GM21786 (cell line): Measurements from ENCODE around the gene MSH3.
"Not testable (repeated sequence)": the region's sequence is repeated elsewhere in the genome, so short reads cannot be mapped to it uniquely, and the experiment has no call there.

Experiments used
- ATAC-seq: cut with Tn5 transposase; IDR thresholded peaks from one replicate; pipeline ENCODE4 v1.9.1; 2021; ENCODE audit not compliant: unreplicated experiment

The MSH3 gene

GRCh38 chr5:80841026-80841797, 186.8 kb downstream of the MSH3 start:
- not testable (repeated sequence) for ATAC-seq

- not testable (repeated sequence) for ATAC-seq
Observed at GRCh38 chr5:80846422-80846821, 192.0 kb downstream of the MSH3 start.

GRCh38 chr5:80850168-80850567, 195.7 kb downstream of the MSH3 start:
- not testable (repeated sequence) for ATAC-seq

- ATAC-seq = no peak
Observed at GRCh38 chr5:80852331-80853245, 198.1 kb downstream of the MSH3 start.

GRCh38 chr5:80853413-80853812, 199.0 kb downstream of the MSH3 start:
- ATAC-seq = no peak

GRCh38 chr5:80854583-80854982, 200.1 kb downstream of the MSH3 start:
- ATAC-seq = no peak

- no peak for ATAC-seq
Observed at GRCh38 chr5:80860924-80861613, 206.6 kb downstream of the MSH3 start.

- ATAC-seq = no peak
Observed at GRCh38 chr5:80863708-80864107, 209.3 kb downstream of the MSH3 start.

- no peak for ATAC-seq
Observed at GRCh38 chr5:80864109-80864508, 209.7 kb downstream of the MSH3 start.

GRCh38 chr5:80864706-80865435, 210.4 kb downstream of the MSH3 start:
- ATAC-seq = peak; percentile 68

- no peak for ATAC-seq
Observed at GRCh38 chr5:80865551-80865950, 211.1 kb downstream of the MSH3 start.

GRCh38 chr5:80866371-80866770, 211.9 kb downstream of the MSH3 start:
- ATAC-seq = no peak

GRCh38 chr5:80867233-80867632, 212.8 kb downstream of the MSH3 start:
- ATAC-seq = no peak

GRCh38 chr5:80870442-80870841, 216.0 kb downstream of the MSH3 start:
- ATAC-seq = no peak

- ATAC-seq = no peak
Observed at GRCh38 chr5:80871541-80871961, 217.1 kb downstream of the MSH3 start.

GRCh38 chr5:80874162-80874561, 219.7 kb downstream of the MSH3 start:
- no peak for ATAC-seq

GRCh38 chr5:80877592-80877991, 223.1 kb downstream of the MSH3 start:
- no peak for ATAC-seq

- no peak for ATAC-seq
Observed at GRCh38 chr5:80881726-80882125, 227.3 kb downstream of the MSH3 start.

GRCh38 chr5:80883390-80883789, 228.9 kb downstream of the MSH3 start:
- not testable (repeated sequence) for ATAC-seq

GRCh38 chr5:80884086-80884813, 229.8 kb downstream of the MSH3 start:
- ATAC-seq = no peak
